Hepatocyte (in vitro differentiated cells): ENCODE results near the gene SPATA45. TPM values are rescaled to one million over a fixed set of nuclear protein-coding genes. Genes with fewer than 3 reads are reported as not detected.

Experiments
- DNase-seq: peaks from one replicate; pipeline ENCODE4 v3.0.0-alpha.2; 2016; ENCODE audit warnings: low spot score
- H2AFZ ChIP-seq: fragments of 200-600 bp; sonication (generic); 2 replicates; pipeline ENCODE4 v1.6.0; 2016; ENCODE audit warnings: antibody characterized with exemption, mild to moderate bottlenecking
- H3K27ac ChIP-seq: fragments of 200-600 bp; sonication (generic); 2 replicates; pipeline ENCODE4 v1.5.1; 2016; ENCODE audit warnings: mild to moderate bottlenecking
- H3K27me3 ChIP-seq: fragments of 200-600 bp; sonication (generic); 2 replicates; pipeline ENCODE4 v1.6.1; 2016
- H3K36me3 ChIP-seq: fragments of 200-600 bp; sonication (generic); replicated peaks from 2 replicates; pipeline ENCODE4 v1.5.1; 2016; ENCODE audit warnings: low read depth; ENCODE audit not compliant: insufficient read depth
- H3K4me1 ChIP-seq: fragments of 200-600 bp; sonication (generic); 2 replicates; pipeline ENCODE4 v1.5.1; 2016; ENCODE audit warnings: mild to moderate bottlenecking, moderate library complexity; ENCODE audit not compliant: insufficient read depth
- H3K4me2 ChIP-seq: fragments of 200-600 bp; sonication (generic); 2 replicates; pipeline ENCODE4 v1.6.0; 2016
- H3K4me3 ChIP-seq: fragments of 200-600 bp; sonication (generic); 2 replicates; pipeline ENCODE4 v1.5.1; 2016; ENCODE audit warnings: mild to moderate bottlenecking
- H3K79me2 ChIP-seq: fragments of 200-600 bp; sonication (generic); 2 replicates; pipeline ENCODE4 v1.6.0; 2017; ENCODE audit warnings: mild to moderate bottlenecking
- H3K9me2 ChIP-seq: fragments of 200-600 bp; sonication (generic); replicated peaks from 2 replicates; pipeline ENCODE4 v1.6.0; 2017; ENCODE audit warnings: mild to moderate bottlenecking; ENCODE audit not compliant: insufficient read depth
- H3K9me3 ChIP-seq: fragments of 200-600 bp; sonication (generic); 2 replicates; pipeline ENCODE4 v1.5.1; 2016; ENCODE audit warnings: low read depth, mild to moderate bottlenecking
- H4K20me1 ChIP-seq: fragments of 200-600 bp; sonication (generic); 2 replicates; pipeline ENCODE4 v1.6.0; 2016; ENCODE audit warnings: mild to moderate bottlenecking; ENCODE audit not compliant: insufficient read depth, poor library complexity, severe bottlenecking
- EZH2 ChIP-seq: fragments of 200-600 bp; sonication (generic); IDR thresholded peaks from 2 replicates; pipeline ENCODE4 v1.6.1; 2016; ENCODE audit warnings: antibody characterized with exemption, mild to moderate bottlenecking, borderline replicate concordance
- EZH2phosphoT487 ChIP-seq: fragments of 200-600 bp; sonication (generic); IDR thresholded peaks from one replicate; pipeline ENCODE4 v1.6.1; 2018; ENCODE audit warnings: antibody characterized with exemption, mild to moderate bottlenecking, low read depth, moderate library complexity; ENCODE audit not compliant: unreplicated experiment, severe bottlenecking
- WGBS: methylation state at CpG from one replicate; pipeline ENCODE4 v1.1.6; 2016; ENCODE audit warnings: low lambda C conversion rate; ENCODE audit errors: missing lambda C conversion rate; 5-methylcytosine and 5-hydroxymethylcytosine counted together
- polyA plus RNA-seq: library from polyadenylated mRNA; unstranded; fragments of >200 nt; fragmentation: Nextera tagmentation; extraction: Ambion mirVana; gene quantifications from 2 replicates; pipeline ENCODE4 v1.2.1, GENCODE V29; 2016
- total RNA-seq: library from RNA; depleted of rRNA; stranded (reverse); fragments of >200 nt; gene quantifications from 2 replicates; pipeline ENCODE4 v1.2.3, GENCODE V29; 2014
- TF ChIP-seq, protein P1 (sequence below): fragments of 200-600 bp; sonication (generic); IDR thresholded peaks from 2 replicates; pipeline ENCODE4 v1.5.1; 2016; ENCODE audit warnings: antibody characterized with exemption, mild to moderate bottlenecking; ENCODE audit not compliant: poor library complexity

The SPATA45 gene
- total RNA-seq (0.96 TPM in 1 of 2 replicates, not detected in the other), polyA plus RNA-seq (0.44 and 0.57 TPM in 2 replicates)

DNA sequence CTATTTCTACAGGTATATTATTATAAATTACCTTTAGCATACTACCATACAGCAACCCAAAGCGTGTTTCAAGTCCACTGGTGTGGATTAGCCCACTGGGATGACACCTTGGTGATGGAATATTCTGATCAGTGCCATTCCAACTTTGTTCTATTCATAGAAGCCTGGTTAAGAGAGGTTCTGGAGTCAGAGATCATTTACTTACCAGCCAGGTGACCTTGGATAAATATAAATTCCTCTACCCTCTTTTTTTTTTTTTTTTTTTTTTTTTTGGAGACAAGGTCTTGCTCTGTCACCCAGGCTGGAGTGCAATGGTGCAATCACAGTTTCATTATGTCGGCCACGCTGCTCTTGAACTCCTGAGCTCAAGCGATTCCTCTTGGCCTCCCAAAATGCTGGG lies at the start of gene SPATA45:
Gene SPATA45, minus strand, starts transcription at position 101 of the 400 bp plus-strand sequence. CDS start 11,500 bp downstream, outside the sequence.
- WGBS: 97% methylated on average over 4 of the region's 4 CpGs
- TF ChIP-seq EZH2 (no peak), EZH2phosphoT487 (no peak)
- TF ChIP-seq, protein P1, sequence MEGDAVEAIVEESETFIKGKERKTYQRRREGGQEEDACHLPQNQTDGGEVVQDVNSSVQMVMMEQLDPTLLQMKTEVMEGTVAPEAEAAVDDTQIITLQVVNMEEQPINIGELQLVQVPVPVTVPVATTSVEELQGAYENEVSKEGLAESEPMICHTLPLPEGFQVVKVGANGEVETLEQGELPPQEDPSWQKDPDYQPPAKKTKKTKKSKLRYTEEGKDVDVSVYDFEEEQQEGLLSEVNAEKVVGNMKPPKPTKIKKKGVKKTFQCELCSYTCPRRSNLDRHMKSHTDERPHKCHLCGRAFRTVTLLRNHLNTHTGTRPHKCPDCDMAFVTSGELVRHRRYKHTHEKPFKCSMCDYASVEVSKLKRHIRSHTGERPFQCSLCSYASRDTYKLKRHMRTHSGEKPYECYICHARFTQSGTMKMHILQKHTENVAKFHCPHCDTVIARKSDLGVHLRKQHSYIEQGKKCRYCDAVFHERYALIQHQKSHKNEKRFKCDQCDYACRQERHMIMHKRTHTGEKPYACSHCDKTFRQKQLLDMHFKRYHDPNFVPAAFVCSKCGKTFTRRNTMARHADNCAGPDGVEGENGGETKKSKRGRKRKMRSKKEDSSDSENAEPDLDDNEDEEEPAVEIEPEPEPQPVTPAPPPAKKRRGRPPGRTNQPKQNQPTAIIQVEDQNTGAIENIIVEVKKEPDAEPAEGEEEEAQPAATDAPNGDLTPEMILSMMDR: no peak

DNA sequence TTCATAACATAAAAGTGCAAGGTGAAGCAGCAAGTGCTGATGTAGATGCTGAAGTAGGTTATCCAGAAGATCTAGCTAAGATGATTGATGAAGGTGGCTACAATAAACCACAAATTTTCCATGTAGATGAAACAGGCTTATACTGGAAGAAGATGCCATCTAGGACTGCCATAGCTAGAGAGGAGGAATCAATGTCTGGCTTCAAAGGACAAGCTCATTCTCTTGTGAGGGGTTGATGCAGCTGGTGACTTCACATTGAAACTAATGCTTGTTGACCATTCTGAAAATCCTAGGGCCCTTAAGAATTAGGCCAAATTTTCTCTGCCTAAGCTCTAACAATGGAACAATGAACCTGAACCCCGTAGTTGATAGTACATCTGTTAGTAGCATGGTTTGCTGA lies 44.7 kb upstream of the SPATA45 start:
- no peak overlapping the region for H3K27ac ChIP-seq
- H3K4me1 ChIP-seq: no peaks in the 10 kb centered on the region
- no peak overlapping the region for H3K4me3 ChIP-seq
- H3K9me3 ChIP-seq: no peaks in the 10 kb centered on the region
- WGBS: 78% methylated on average over 1 of the region's 1 CpG
- TF ChIP-seq EZH2phosphoT487 (no peak), EZH2 (no peak)
- TF ChIP-seq, protein P1: no peak
- H3K79me2 ChIP-seq: no peaks in the 10 kb centered on the region
- H3K9me2 ChIP-seq: no peaks in the 10 kb centered on the region
- no peaks in the 10 kb centered on the region for H4K20me1 ChIP-seq
- DNase-seq: no peak
- H3K27me3 ChIP-seq: no peaks in the 10 kb centered on the region
- H3K36me3 ChIP-seq: peaks cover 5% of the 10 kb centered on the region
- no peak overlapping the region for H3K4me2 ChIP-seq
- no peak overlapping the region for H2AFZ ChIP-seq

More for the DNA sequence above, at the start of gene SPATA45:
- Histone ChIP-seq H3K9me2 (no peaks in the 10 kb centered on the region), H3K36me3 (no peaks in the 10 kb centered on the region), H3K4me2 (no peak within 1 kb of the TSS), H3K9me3 (no peaks in the 10 kb centered on the region), H4K20me1 (no peaks in the 10 kb centered on the region), H3K4me3 (no peak within 1 kb of the TSS), H3K27me3 (no peaks in the 10 kb centered on the region), H3K79me2 (no peaks in the 10 kb centered on the region), H3K4me1 (no peaks in the 10 kb centered on the region), H3K27ac (no peak within 1 kb of the TSS), H2AFZ (no peak within 1 kb of the TSS)
- no peak for DNase-seq

DNA sequence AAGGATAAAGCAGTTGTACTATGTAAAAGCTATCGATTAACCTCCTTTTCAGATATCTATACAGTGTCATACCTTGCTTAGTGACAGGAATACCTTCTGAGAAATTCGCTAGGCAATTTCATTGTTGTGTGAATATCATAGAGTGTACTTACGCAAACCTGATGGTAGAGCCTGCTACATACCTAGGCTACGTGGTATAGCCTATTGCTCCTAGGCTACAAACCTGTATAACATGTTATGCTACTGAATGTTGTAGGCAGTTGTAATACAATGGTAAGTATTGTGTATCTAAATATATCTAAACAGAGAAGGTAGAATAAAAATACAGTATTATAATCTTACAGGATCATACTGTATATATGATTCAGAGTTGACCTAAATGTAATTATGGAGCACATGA lies 37.1 kb upstream of the SPATA45 start:
- H3K27ac ChIP-seq: no peak overlapping the region
- no peaks in the 10 kb centered on the region for H4K20me1 ChIP-seq
- no peaks in the 10 kb centered on the region for H3K79me2 ChIP-seq
- WGBS: 85% methylated on average over 4 of the region's 4 CpGs
- DNase-seq: no peak
- no peaks in the 10 kb centered on the region for H3K27me3 ChIP-seq
- H3K4me3 ChIP-seq: no peak overlapping the region
- no peak overlapping the region for H2AFZ ChIP-seq
- no peaks in the 10 kb centered on the region for H3K4me1 ChIP-seq
- no peak overlapping the region for H3K4me2 ChIP-seq
- no peaks in the 10 kb centered on the region for H3K9me2 ChIP-seq
- H3K36me3 ChIP-seq: no peaks in the 10 kb centered on the region
- H3K9me3 ChIP-seq: no peaks in the 10 kb centered on the region
- TF ChIP-seq EZH2 (no peak), EZH2phosphoT487 (no peak)
- TF ChIP-seq, protein P1: no peak
